Coronary artery (tissue), 2 donors: ENCODE data around the gene ANGPTL1.

Source experiments
- DNase-seq: peaks from one replicate; pipeline ENCODE4 v3.0.0-alpha.2; 2017; ENCODE audit warnings: low spot score
- H3K27ac ChIP-seq, 2 donors: fragments of 200-600 bp; sonication (generic); one replicate each; pipeline ENCODE4 v1.5.1; 2016 to 2019
- H3K4me3 ChIP-seq: fragments of 200-600 bp; sonication (generic); 2 replicates; pipeline ENCODE4 v1.5.1; 2016; ENCODE audit warnings: mild to moderate bottlenecking, moderate library complexity
- CTCF ChIP-seq: fragments of 200-600 bp; sonication (generic); IDR thresholded peaks from one replicate; pipeline ENCODE4 v1.5.1; 2019; ENCODE audit warnings: antibody characterized with exemption

ANGPTL1 gene

DNA sequence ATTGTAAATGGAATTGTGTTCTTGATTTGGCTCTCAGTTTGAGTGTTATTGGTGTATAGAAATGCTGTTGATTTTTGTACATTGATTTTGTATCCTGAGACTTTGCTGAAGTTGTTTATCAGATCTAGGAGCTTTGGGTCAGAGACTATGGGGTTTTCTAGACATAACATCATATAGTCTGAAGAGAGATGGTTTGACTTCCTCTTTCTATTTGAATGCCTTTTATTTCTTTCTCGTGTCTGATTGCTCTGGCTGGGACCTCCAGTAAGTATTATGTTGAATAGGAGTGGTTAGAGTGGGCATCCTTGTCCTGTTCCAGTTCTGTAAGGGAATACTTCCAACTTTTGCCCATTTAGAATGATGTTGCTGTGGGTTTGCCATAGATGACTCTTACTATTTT is 39.1 kb upstream of the ANGPTL1 start:
- DNase-seq = no peak
- no peak for TF ChIP-seq CTCF
- H3K27ac ChIP-seq = no peak overlapping the region
- no peak overlapping the region for H3K4me3 ChIP-seq

- Histone ChIP-seq H3K4me3 (no peak overlapping the region), H3K27ac (no peak overlapping the region)
- no peak for TF ChIP-seq CTCF
- no peak for DNase-seq
These were observed 37.5 kb upstream of the ANGPTL1 start for GRCh38 chr1:178908358-178908757.

- DNase-seq = no peak
These were observed 30.7 kb upstream of the ANGPTL1 start for GRCh38 chr1:178901482-178902125.

GRCh38 chr1:178899402-178899801 is 28.5 kb upstream of the ANGPTL1 start:
- H3K4me3 ChIP-seq = no peak overlapping the region
- no peak for TF ChIP-seq CTCF
- H3K27ac ChIP-seq = no peak overlapping the region
- DNase-seq = no peak

More at GRCh38 chr1:178901482-178902125, 30.7 kb upstream of the ANGPTL1 start:
- no peak overlapping the region for H3K27ac ChIP-seq
- no peak for TF ChIP-seq CTCF
- no peak overlapping the region for H3K4me3 ChIP-seq

DNA sequence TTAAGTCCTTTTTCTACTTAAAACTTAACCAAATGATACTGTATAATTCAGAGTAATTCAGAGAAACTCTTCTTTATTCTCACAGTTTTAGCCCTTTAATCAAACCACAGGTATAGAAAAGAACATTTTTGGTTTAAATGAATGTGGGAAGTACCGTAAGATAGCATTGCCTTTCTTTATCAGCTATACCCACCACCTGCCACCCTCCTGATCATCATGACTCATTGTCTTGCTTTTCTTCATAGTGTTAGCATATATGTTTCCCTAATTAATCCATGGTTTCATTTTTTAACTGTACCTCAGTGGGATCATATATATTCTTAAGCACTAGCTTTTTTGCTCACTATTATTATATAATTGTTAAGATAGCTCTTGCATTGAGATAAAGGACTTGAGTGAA is 27.5 kb upstream of the ANGPTL1 start:
- no peak for TF ChIP-seq CTCF
- no peak overlapping the region for H3K4me3 ChIP-seq

GRCh38 chr1:178895928-178896327 is 25.1 kb upstream of the ANGPTL1 start:
- no peak overlapping the region for H3K4me3 ChIP-seq
- H3K27ac ChIP-seq = no peak overlapping the region
- no peak for TF ChIP-seq CTCF
- DNase-seq = no peak

More for the DNA sequence above, 27.5 kb upstream of the ANGPTL1 start:
- H3K27ac ChIP-seq = no peak overlapping the region
- no peak for DNase-seq

DNA sequence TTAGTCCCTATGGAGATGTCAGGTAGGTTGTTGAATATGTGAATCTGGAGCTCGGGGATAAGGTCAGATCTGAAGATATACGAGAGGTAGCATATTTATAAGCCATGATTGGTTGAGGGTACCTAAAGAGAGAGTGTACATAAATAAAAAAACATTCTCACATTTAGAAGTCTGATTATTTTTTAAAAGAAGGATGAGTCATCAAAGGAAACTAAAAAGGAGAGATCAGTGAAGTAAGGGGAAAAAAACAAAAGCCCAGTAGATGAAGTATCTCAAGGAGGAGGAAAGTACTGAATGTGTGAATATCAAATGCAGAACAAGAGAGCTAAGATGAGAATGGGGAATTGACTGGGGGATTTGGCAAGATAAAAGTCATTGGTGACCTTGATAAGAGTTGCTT is 15.7 kb upstream of the ANGPTL1 start:
- no peak for DNase-seq
- Histone ChIP-seq H3K4me3 (no peak overlapping the region), H3K27ac (no peak overlapping the region)
- TF ChIP-seq CTCF = no peak
